Upper lobe of right lung (tissue), 1 donor: Measurements from ENCODE around the gene TUG1. TPM values are rescaled to one million over a fixed set of nuclear protein-coding genes. Genes with fewer than 3 reads are reported as not detected.

Experiments used
- ATAC-seq: fragments of 200-7000 bp; cut with Tn5 transposase; one replicate; pipeline ENCODE4 v1.9.1; 2020; ENCODE audit warnings: mild to moderate bottlenecking, moderate library complexity
- DNase-seq: peaks from one replicate; pipeline ENCODE4 v3.0.0-alpha.2; 2020
- H3K27ac ChIP-seq: fragments of 200-600 bp; one replicate; pipeline ENCODE4 v1.8.0; 2022
- H3K27me3 ChIP-seq: fragments of 200-600 bp; one replicate; pipeline ENCODE4 v1.8.0; 2022; ENCODE audit warnings: mild to moderate bottlenecking
- H3K36me3 ChIP-seq: fragments of 200-600 bp; one replicate; pipeline ENCODE4 v1.8.0; 2022
- H3K4me1 ChIP-seq: fragments of 200-600 bp; one replicate; pipeline ENCODE4 v1.8.0; 2022
- H3K4me3 ChIP-seq: fragments of 200-600 bp; one replicate; pipeline ENCODE4 v1.8.0; 2022; ENCODE audit warnings: mild to moderate bottlenecking
- H3K9me3 ChIP-seq: fragments of 200-600 bp; one replicate; pipeline ENCODE4 v1.8.0; 2022
- CTCF ChIP-seq: fragments of 200-600 bp; IDR thresholded peaks from one replicate; pipeline ENCODE4 v1.8.0; 2022; ENCODE audit warnings: antibody characterized with exemption
- intact Hi-C: fragments of 100-400 bp; cut with DNase I; formaldehyde crosslinking; loops from one replicate; pipeline ENCODE4 v1.11.0; 2022
- long read RNA-seq: library from polyadenylated mRNA; unstranded; transcript quantifications from one replicate; pipeline ENCODE4 v2.0.0, GENCODE V29; 2021
- total RNA-seq: library from RNA; stranded (reverse); fragmentation: NEBNext Ultra II Directional; extraction: Animal tissue kit (Norgen Biotek cat#: 25700); gene quantifications from one replicate; pipeline ENCODE4 v1.2.1, GENCODE V29; 2021
- donor health status: DM: no; HTN: yes; CAD: no; lungs with severe emphysema.

The TUG1 gene
- 71.8 TPM for total RNA-seq
- long read RNA-seq, full-length matches to known transcripts = 27 of 49 reads
- long read RNA-seq, partial matches to known transcripts = 1 of 49 reads
- long read RNA-seq, other reads (novel, unspliced or antisense) = 21 of 49 reads

- Histone ChIP-seq H3K9me3 (no peaks in the 10 kb centered on the region), H3K36me3 (peaks cover 26% of the 10 kb centered on the region), H3K27ac (peak within 1 kb of the TSS; percentile 95), H3K4me1 (peaks cover 27% of the 10 kb centered on the region), H3K4me3 (peak within 1 kb of the TSS; percentile 82), H3K27me3 (no peaks in the 10 kb centered on the region)
- DNase-seq = peak; percentile 99
- intact Hi-C loops = loop anchor here (5.0 kb wide), 1 partner anchor 113 kb away; the partner anchor contains the start of gene SMTN
- peak; percentile 97 for ATAC-seq
- no peak for TF ChIP-seq CTCF
Measured at GRCh38 chr22:30968924-30969531, at the start of gene TUG1. Gene TUG1 (plus strand): TSS chr22:30969265.

GRCh38 chr22:30919973-30920372, 49.1 kb upstream of the TUG1 start:
- no peak for TF ChIP-seq CTCF
- Histone ChIP-seq H3K36me3 (no peaks in the 10 kb centered on the region), H3K4me3 (no peak overlapping the region), H3K27me3 (no peaks in the 10 kb centered on the region), H3K9me3 (peaks cover 12% of the 10 kb centered on the region), H3K4me1 (no peaks in the 10 kb centered on the region), H3K27ac (no peak overlapping the region)
- DNase-seq (no peak), ATAC-seq (no peak)
- intact Hi-C loops = loop anchor here (5.0 kb wide), 1 partner anchor 158 kb away; no protein-coding TSS in a partner anchor

- Histone ChIP-seq H3K27ac (no peak overlapping the region), H3K4me1 (no peaks in the 10 kb centered on the region), H3K27me3 (no peaks in the 10 kb centered on the region), H3K9me3 (peaks cover 8% of the 10 kb centered on the region), H3K36me3 (no peaks in the 10 kb centered on the region), H3K4me3 (no peak overlapping the region)
- DNase-seq (peak; percentile 88), ATAC-seq (peak; percentile 87)
- TF ChIP-seq CTCF = peak; percentile 96
- intact Hi-C loops = loop anchor here (5.0 kb wide), 1 partner anchor 158 kb away; no protein-coding TSS in a partner anchor
Measured at GRCh38 chr22:30920407-30920806, 48.7 kb upstream of the TUG1 start.

- TF ChIP-seq CTCF = no peak
- peaks cover 2% of the 10 kb centered on the region for H3K36me3 ChIP-seq
- ATAC-seq = no peak
- peaks cover 2% of the 10 kb centered on the region for H3K9me3 ChIP-seq
- no peaks in the 10 kb centered on the region for H3K27me3 ChIP-seq
- H3K4me3 ChIP-seq = peak overlapping the region; percentile 49
- no peak for DNase-seq
- H3K27ac ChIP-seq = no peak overlapping the region
- intact Hi-C loops = loop anchor here (5.0 kb wide), 1 partner anchor 159 kb away; no protein-coding TSS in a partner anchor
- H3K4me1 ChIP-seq = no peaks in the 10 kb centered on the region
Measured at GRCh38 chr22:30921108-30921507, 48.0 kb upstream of the TUG1 start.

- H3K36me3 ChIP-seq = peaks cover 12% of the 10 kb centered on the region
- intact Hi-C loops = loop anchor here (5.0 kb wide), 1 partner anchor 160 kb away; no protein-coding TSS in a partner anchor
- peak overlapping the region; percentile 49 for H3K4me3 ChIP-seq
- ATAC-seq = peak; percentile 72
- peak; percentile 87 for DNase-seq
- no peak for TF ChIP-seq CTCF
- H3K27ac ChIP-seq = peak overlapping the region; percentile 21
- H3K27me3 ChIP-seq = no peaks in the 10 kb centered on the region
- H3K9me3 ChIP-seq = no peaks in the 10 kb centered on the region
- no peaks in the 10 kb centered on the region for H3K4me1 ChIP-seq
Measured at GRCh38 chr22:30922151-30922611, 46.9 kb upstream of the TUG1 start.
